IMR-90 (cell line): Measurements from ENCODE around the gene SLC4A2. TPM values are rescaled to one million over a fixed set of nuclear protein-coding genes. Genes with fewer than 3 reads are reported as not detected.

ENCODE experiments used
- ATAC-seq: fragments of 200-7000 bp; cut with Tn5 transposase; 2 replicates; pipeline ENCODE4 v1.9.1; 2020; ENCODE audit warnings: low read depth, mild to moderate bottlenecking, moderate library complexity
- BruUV-seq: library from RNA; stranded (reverse); fragments of 400-500 nt; replicated peaks from 2 replicates; lab custom pipeline; 2021; lab: Mats Ljungman, UMichigan
- CTCF ChIA-PET: fragments of 300-600 bp; formaldehyde crosslinking; extraction: SDS; loops from one replicate; lab custom pipeline; 2021; ENCODE audit warnings: antibody characterized with exemption; lab: Yijun Ruan, JAX
- POLR2A ChIA-PET: fragments of 300-600 bp; sonication (Branson Sonifier 250); formaldehyde crosslinking; loops from one replicate; lab custom pipeline; 2022; ENCODE audit warnings: antibody characterized with exemption; ENCODE audit not compliant: unreplicated experiment; lab: Charles Lee
- DNase-seq: peaks from one replicate; pipeline ENCODE4 v3.0.0; 2013
- H2AFZ ChIP-seq: replicated peaks from 2 replicates; pipeline ENCODE3; 2013; ENCODE audit warnings: low read length, mild to moderate bottlenecking; ENCODE audit not compliant: poor library complexity
- H2AK5ac ChIP-seq: 2 replicates; pipeline ENCODE4 v1.6.1; 2013; ENCODE audit warnings: low read depth, low read length, inconsistent platforms
- H2AK9ac ChIP-seq: replicated peaks from 2 replicates; pipeline ENCODE3; 2013; ENCODE audit warnings: mild to moderate bottlenecking, low read depth, low read length, moderate library complexity; ENCODE audit not compliant: poor library complexity
- H2BK120ac ChIP-seq: 2 replicates; pipeline ENCODE4 v1.6.1; 2013; ENCODE audit warnings: low read depth, low read length, inconsistent platforms
- H2BK15ac ChIP-seq: 3 replicates; pipeline ENCODE4 v1.6.1; 2013; ENCODE audit warnings: low read depth, low read length, inconsistent platforms
- H2BK20ac ChIP-seq: 2 replicates; pipeline ENCODE4 v1.6.1; 2013; ENCODE audit warnings: low read depth, mild to moderate bottlenecking, inconsistent platforms, low read length, moderate library complexity
- H2BK5ac ChIP-seq: 2 replicates; pipeline ENCODE4 v1.6.1; 2013; ENCODE audit warnings: mild to moderate bottlenecking, low read depth, low read length, inconsistent platforms; ENCODE audit not compliant: poor library complexity, severe bottlenecking
- H3K14ac ChIP-seq: replicated peaks from 2 replicates; pipeline ENCODE4 v1.6.1; 2013; ENCODE audit warnings: low read depth, low read length, inconsistent platforms
- H3K18ac ChIP-seq: 2 replicates; pipeline ENCODE4 v1.6.1; 2013; ENCODE audit warnings: low read depth, low read length, control low read depth
- H3K23ac ChIP-seq: 2 replicates; pipeline ENCODE4 v1.6.1; 2013; ENCODE audit warnings: low read depth, low read length, inconsistent platforms
- H3K27ac ChIP-seq: 2 replicates; pipeline ENCODE4 v1.5.1; 2013; ENCODE audit warnings: mild to moderate bottlenecking, control low read depth, low read length; ENCODE audit not compliant: insufficient read depth
- H3K27me3 ChIP-seq: 2 replicates; pipeline ENCODE4 v1.6.1; 2013; ENCODE audit warnings: low read length; ENCODE audit not compliant: control insufficient read depth, insufficient read depth
- H3K36me3 ChIP-seq: 2 replicates; pipeline ENCODE4 v1.6.1; 2013; ENCODE audit warnings: low read length, mixed read lengths; ENCODE audit not compliant: control insufficient read depth, insufficient read depth
- H3K4ac ChIP-seq: 2 replicates; pipeline ENCODE4 v1.6.1; 2013; ENCODE audit warnings: low read depth, low read length, inconsistent platforms
- H3K4me1 ChIP-seq: 2 replicates; pipeline ENCODE4 v1.6.1; 2013; ENCODE audit warnings: low read length, mixed read lengths; ENCODE audit not compliant: control insufficient read depth, insufficient read depth
- H3K4me2 ChIP-seq: 2 replicates; pipeline ENCODE4 v1.6.1; 2013; ENCODE audit warnings: low read depth, mild to moderate bottlenecking, control low read depth, low read length, moderate library complexity
- H3K4me3 ChIP-seq: 2 replicates; pipeline ENCODE4 v1.5.1; 2013; ENCODE audit warnings: low read depth, mild to moderate bottlenecking, control low read depth, low read length, moderate library complexity; ENCODE audit not compliant: insufficient read depth
- H3K56ac ChIP-seq: 2 replicates; pipeline ENCODE4 v1.6.1; 2013; ENCODE audit warnings: low read length, inconsistent platforms; ENCODE audit not compliant: insufficient read depth; ENCODE audit errors: extremely low read depth
- H3K79me1 ChIP-seq, 2 experiments: 2 replicates each; pipeline ENCODE4 v1.6.1; 2013; ENCODE audit warnings: low read length in 2 of 2, inconsistent platforms in 1 of 2, low read depth in 1 of 2
- H3K9ac ChIP-seq: 2 replicates; pipeline ENCODE4 v1.6.1; 2013; ENCODE audit warnings: low read depth, low read length, control low read depth
- H3K9me1 ChIP-seq: 2 replicates; pipeline ENCODE4 v1.6.1; 2013; ENCODE audit warnings: low read length, inconsistent platforms; ENCODE audit not compliant: insufficient read depth
- H3K9me3 ChIP-seq: 2 replicates; pipeline ENCODE4 v1.6.1; 2013; ENCODE audit warnings: low read length; ENCODE audit not compliant: control insufficient read depth, insufficient read depth
- H4K20me1 ChIP-seq: 2 replicates; pipeline ENCODE4 v1.6.1; 2013; ENCODE audit warnings: low read length, inconsistent platforms; ENCODE audit not compliant: insufficient read depth
- H4K5ac ChIP-seq: 2 replicates; pipeline ENCODE4 v1.6.1; 2013; ENCODE audit warnings: mild to moderate bottlenecking, low read depth, low read length, control low read depth
- H4K8ac ChIP-seq, 2 experiments: 2 replicates each; pipeline ENCODE4 v1.6.1; 2013; ENCODE audit warnings: low read depth in 2 of 2, low read length in 2 of 2, control low read depth in 1 of 2, inconsistent platforms in 1 of 2
- H4K91ac ChIP-seq: 2 replicates; pipeline ENCODE4 v1.6.1; 2013; ENCODE audit warnings: low read depth, low read length, inconsistent platforms; ENCODE audit not compliant: insufficient read depth
- BHLHE40 ChIP-seq: fragments of 150-350 bp; IDR thresholded peaks from 2 replicates; pipeline ENCODE4 v1.6.1; 2016; ENCODE audit warnings: mild to moderate bottlenecking, low read depth, low read length
- CEBPB ChIP-seq: IDR thresholded peaks from 2 replicates; pipeline ENCODE4 v1.6.1; 2012; ENCODE audit warnings: low read depth, low read length, improper control_type of control experiment
- FOS ChIP-seq: fragments of 150-350 bp; IDR thresholded peaks from 2 replicates; pipeline ENCODE4 v1.6.1; 2016; ENCODE audit warnings: low read depth, low read length
- MAFK ChIP-seq: IDR thresholded peaks from 2 replicates; pipeline ENCODE4 v1.6.1; 2012; ENCODE audit warnings: low read depth, low read length, improper control_type of control experiment
- MAZ ChIP-seq: IDR thresholded peaks from 2 replicates; pipeline ENCODE4 v1.6.1; 2012; ENCODE audit warnings: low read depth, mild to moderate bottlenecking, low read length, improper control_type of control experiment, moderate library complexity, borderline replicate concordance
- NFE2L2 ChIP-seq: fragments of 150-350 bp; IDR thresholded peaks from 2 replicates; pipeline ENCODE4 v1.6.1; 2016; ENCODE audit warnings: low read depth, mild to moderate bottlenecking, low read length
- RAD21 ChIP-seq: IDR thresholded peaks from 2 replicates; pipeline ENCODE4 v1.6.1; 2012; ENCODE audit warnings: low read length, improper control_type of control experiment
- RFX5 ChIP-seq: IDR thresholded peaks from 2 replicates; pipeline ENCODE4 v1.8.0; 2012; ENCODE audit warnings: low read depth, mild to moderate bottlenecking, low read length, moderate library complexity
- WGBS, 2 experiments: methylation state at CpG; one replicate each; pipeline versions ENCODE4 v1.1.5 to v1.1.7; 2013; ENCODE audit warnings: missing lambda C conversion rate in 2 of 2; ENCODE audit not compliant: insufficient read length in 1 of 2; ENCODE audit errors: extremely low coverage in 2 of 2; 5-methylcytosine and 5-hydroxymethylcytosine counted together
- dilution Hi-C: fragments of 300-500 bp; cut with HindIII; formaldehyde crosslinking; loops from one replicate; pipeline ENCODE4 v1.14.3; 2018; ENCODE audit warnings: low sequenced_read_pairs; ENCODE audit not compliant: unreplicated experiment
- in situ Hi-C: fragments of 300-500 bp; cut with MboI; formaldehyde crosslinking; loops from 3 replicates; pipeline ENCODE4 v1.14.3; 2019; ENCODE audit warnings: low sequenced_read_pairs, inconsistent platforms, mixed read lengths
- intact Hi-C: fragments of 100-400 bp; cut with micrococcal nuclease; formaldehyde crosslinking; loops from 2 replicates; pipeline ENCODE4 v1.10.0; 2022
- polyA plus RNA-seq, 3 experiments: library from polyadenylated mRNA; depleted of rRNA; stranded (reverse); fragments of >200 nt; gene quantifications; 2 replicates each; pipeline ENCODE4 v1.2.3, GENCODE V29; 2012; ENCODE audit warnings: low replicate concordance in 1 of 3
- total RNA-seq: library from RNA; depleted of rRNA; stranded (reverse); fragments of >200 nt; gene quantifications from 2 replicates; pipeline ENCODE4 v1.2.3, GENCODE V29; 2012
- TF ChIP-seq, protein P1 (sequence below): fragments of 150-350 bp; IDR thresholded peaks from 2 replicates; pipeline ENCODE4 v1.6.1; 2016; ENCODE audit warnings: low read depth, mild to moderate bottlenecking, low read length, moderate library complexity, borderline replicate concordance
- TF ChIP-seq, protein P2 (sequence below): fragments of 150-350 bp; IDR thresholded peaks from 2 replicates; pipeline ENCODE4 v1.6.1; 2017; ENCODE audit warnings: mild to moderate bottlenecking, antibody characterized with exemption, low read length, low read depth

SLC4A2 gene
- total and polyA plus RNA-seq, 2 of the 4 experiments (the other 2 are of a cell fraction): 29.6 to 91.0 TPM

- no peak overlapping the region for H3K4me2 ChIP-seq
- BruUV-seq: no TSS peak
- peaks cover 0 to 22% of the 10 kb centered on the region in 2 experiments; a peak in 1 of 4 replicates for H3K79me1 ChIP-seq
- no peak overlapping the region for H3K27ac ChIP-seq
- peaks cover 8% of the 10 kb centered on the region for H4K20me1 ChIP-seq
- ChIA-PET POLR2A (no interaction called here), CTCF (no interaction called here)
- no peaks in the 10 kb centered on the region for H3K9me3 ChIP-seq
- TF ChIP-seq, protein P1, sequence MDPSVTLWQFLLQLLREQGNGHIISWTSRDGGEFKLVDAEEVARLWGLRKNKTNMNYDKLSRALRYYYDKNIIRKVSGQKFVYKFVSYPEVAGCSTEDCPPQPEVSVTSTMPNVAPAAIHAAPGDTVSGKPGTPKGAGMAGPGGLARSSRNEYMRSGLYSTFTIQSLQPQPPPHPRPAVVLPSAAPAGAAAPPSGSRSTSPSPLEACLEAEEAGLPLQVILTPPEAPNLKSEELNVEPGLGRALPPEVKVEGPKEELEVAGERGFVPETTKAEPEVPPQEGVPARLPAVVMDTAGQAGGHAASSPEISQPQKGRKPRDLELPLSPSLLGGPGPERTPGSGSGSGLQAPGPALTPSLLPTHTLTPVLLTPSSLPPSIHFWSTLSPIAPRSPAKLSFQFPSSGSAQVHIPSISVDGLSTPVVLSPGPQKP: no peak
- TF ChIP-seq, protein P2, sequence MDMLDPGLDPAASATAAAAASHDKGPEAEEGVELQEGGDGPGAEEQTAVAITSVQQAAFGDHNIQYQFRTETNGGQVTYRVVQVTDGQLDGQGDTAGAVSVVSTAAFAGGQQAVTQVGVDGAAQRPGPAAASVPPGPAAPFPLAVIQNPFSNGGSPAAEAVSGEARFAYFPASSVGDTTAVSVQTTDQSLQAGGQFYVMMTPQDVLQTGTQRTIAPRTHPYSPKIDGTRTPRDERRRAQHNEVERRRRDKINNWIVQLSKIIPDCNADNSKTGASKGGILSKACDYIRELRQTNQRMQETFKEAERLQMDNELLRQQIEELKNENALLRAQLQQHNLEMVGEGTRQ: no peak
- no peak for TF ChIP-seq BHLHE40
- no peak for TF ChIP-seq NFE2L2
- no peak for TF ChIP-seq MAFK
- TF ChIP-seq CEBPB: no peak
- no peak for TF ChIP-seq RAD21
- TF ChIP-seq FOS: no peak
- TF ChIP-seq MAZ: no peak
- TF ChIP-seq RFX5: no peak
- H3K27me3 ChIP-seq: no peaks in the 10 kb centered on the region
- no peak overlapping the region for H2BK120ac ChIP-seq
- no peak overlapping the region for H3K4ac ChIP-seq
- H2AFZ ChIP-seq: no peak overlapping the region
- H3K14ac ChIP-seq: no peak overlapping the region
- no peak overlapping the region for H2BK20ac ChIP-seq
- peaks cover 17% of the 10 kb centered on the region for H3K4me1 ChIP-seq
- H3K9ac ChIP-seq: no peak overlapping the region
- no peak overlapping the region for H2AK9ac ChIP-seq
- in situ Hi-C loops: no loop called here
- no peak overlapping the region for H3K18ac ChIP-seq
- H2BK15ac ChIP-seq: no peak overlapping the region
- peaks cover 30% of the 10 kb centered on the region for H3K36me3 ChIP-seq
- no peak overlapping the region for H3K4me3 ChIP-seq
- no peak for DNase-seq
- H2AK5ac ChIP-seq: no peak overlapping the region
- no peak for ATAC-seq
- intact Hi-C loops: no loop called here
- no peak overlapping the region for H4K91ac ChIP-seq
- dilution Hi-C loops: no loop called here
- no peak overlapping the region for H4K5ac ChIP-seq
- no peak overlapping the region for H3K56ac ChIP-seq
- peaks cover 18% of the 10 kb centered on the region for H3K9me1 ChIP-seq
- 89% methylated on average over 8 of the region's 17 CpGs; no CpG with 5 or more reads in 1 of the 2 experiments for WGBS, 2 experiments
- no peak overlapping the region for H2BK5ac ChIP-seq
- no peak overlapping the region for H3K23ac ChIP-seq
- no peak overlapping the region for H4K8ac ChIP-seq
Measured at GRCh38 chr7:151035902-151036301, 23.5 kb upstream of the SLC4A2 start.
